CD4-positive, CD25-positive, alpha-beta regulatory T cell (primary cell): ENCODE data around the gene KAT8. TPM values are rescaled to one million over a fixed set of nuclear protein-coding genes. Genes with fewer than 3 reads are reported as not detected.

Experiments
- ATAC-seq, 2 donors: fragments of 150-1000 bp; cut with Tn5 transposase; one replicate each; pipeline ENCODE4 v1.10.0; 2021; ENCODE audit warnings: low read depth in 2 of 2, moderate number of reproducible peaks in 2 of 2, moderate library complexity in 1 of 2
- DNase-seq, 3 donors: peaks; one replicate each; pipeline versions ENCODE4 v3.0.0 to v3.0.0-alpha.2; 2012 to 2022; ENCODE audit warnings: mixed read lengths in 1 of 3
- H3K27ac ChIP-seq: one replicate; pipeline ENCODE4 v1.7.0; 2013; ENCODE audit warnings: mild to moderate bottlenecking, low read length; ENCODE audit not compliant: insufficient read depth, poor library complexity, severe bottlenecking
- H3K27me3 ChIP-seq: one replicate; pipeline ENCODE4 v1.7.0; 2013; ENCODE audit warnings: low read length; ENCODE audit not compliant: control insufficient read depth, insufficient read depth
- H3K36me3 ChIP-seq: one replicate; pipeline ENCODE4 v1.7.0; 2013; ENCODE audit warnings: mild to moderate bottlenecking, low read length, moderate library complexity; ENCODE audit not compliant: control insufficient read depth, insufficient read depth
- H3K4me1 ChIP-seq: 2 replicates; pipeline ENCODE4 v1.7.0; 2013; ENCODE audit warnings: mild to moderate bottlenecking, low read length; ENCODE audit not compliant: insufficient read depth, control insufficient read depth, poor library complexity, severe bottlenecking
- H3K4me3 ChIP-seq: one replicate; pipeline ENCODE4 v1.7.0; 2013; ENCODE audit warnings: low read depth, mild to moderate bottlenecking, low read length, moderate library complexity
- H3K9me3 ChIP-seq, 2 experiments: 1 replicate in 1 of 2; 2 replicates in 1 of 2; pipeline ENCODE4 v1.7.0; 2013; ENCODE audit warnings: low read length in 2 of 2, mild to moderate bottlenecking in 1 of 2, moderate library complexity in 1 of 2; ENCODE audit not compliant: control insufficient read depth in 2 of 2
- H3K27ac Mint-ChIP-seq, 3 donors: one replicate each; pipeline ENCODE4 v1.8.0; 2020 to 2022; ENCODE audit warnings: mild to moderate bottlenecking in 3 of 3, mixed read lengths in 3 of 3, moderate library complexity in 2 of 3
- H3K27me3 Mint-ChIP-seq: one replicate; pipeline ENCODE4 v1.8.0; 2022; ENCODE audit warnings: mild to moderate bottlenecking, mixed read lengths
- H3K36me3 Mint-ChIP-seq: one replicate; pipeline ENCODE4 v1.8.0; 2020; ENCODE audit warnings: mixed read lengths
- H3K4me1 Mint-ChIP-seq, 4 donors: one replicate each; pipeline ENCODE4 v1.8.0; 2020 to 2022; ENCODE audit warnings: mixed read lengths in 4 of 4, mild to moderate bottlenecking in 1 of 4
- H3K4me3 Mint-ChIP-seq, 4 donors: one replicate each; pipeline ENCODE4 v1.8.0; 2020 to 2022; ENCODE audit warnings: mild to moderate bottlenecking in 4 of 4, mixed read lengths in 4 of 4, moderate library complexity in 3 of 4
- H3K9me3 Mint-ChIP-seq, 7 donors: one replicate each; pipeline ENCODE4 v1.8.0; 2020 to 2022; ENCODE audit warnings: mixed read lengths in 7 of 7, mild to moderate bottlenecking in 3 of 7, moderate library complexity in 2 of 7
- polyA plus RNA-seq, 4 donors: library from polyadenylated mRNA; unstranded; fragments of 300-500 nt; fragmentation: Illumina TruSeq; gene quantifications; one replicate each; pipeline ENCODE4 v1.2.3, GENCODE V29; 2021
- total RNA-seq: library from RNA; stranded (reverse); gene quantifications from one replicate; pipeline ENCODE4 v1.2.3, GENCODE V29; 2022

The KAT8 gene
- total and polyA plus RNA-seq, 5 donors from 2014 or later: 31.8 to 103 (median 44.7) TPM

- Histone ChIP-seq H3K4me1 (peaks cover 2% of the 10 kb centered on the region), H3K36me3 (peaks cover 12% of the 10 kb centered on the region), H3K27ac (no peak overlapping the region), H3K9me3 (no peaks in the 10 kb centered on the region), H3K27me3 (no peaks in the 10 kb centered on the region), H3K4me3 (no peak overlapping the region)
- peak overlapping the region in 1 of 4 donors; percentile 60 for H3K4me3 Mint-ChIP-seq
- peaks cover 0 to 9% (median 3%) of the 10 kb centered on the region in 4 donors for H3K4me1 Mint-ChIP-seq
- no peaks in the 10 kb centered on the region for H3K9me3 Mint-ChIP-seq
- no peak overlapping the region for H3K27ac Mint-ChIP-seq
- DNase-seq: no peak
- ATAC-seq: no peak
- no peaks in the 10 kb centered on the region for H3K27me3 Mint-ChIP-seq
- H3K36me3 Mint-ChIP-seq: peaks cover 3% of the 10 kb centered on the region
These were observed 31.4 kb upstream of the KAT8 start for GRCh38 chr16:31085873-31086628.

- H3K27ac Mint-ChIP-seq: no peak overlapping the region
- Histone ChIP-seq H3K4me3 (no peak overlapping the region), H3K9me3 (no peaks in the 10 kb centered on the region), H3K27me3 (no peaks in the 10 kb centered on the region), H3K36me3 (peaks cover 14% of the 10 kb centered on the region), H3K4me1 (peaks cover 2% of the 10 kb centered on the region), H3K27ac (no peak overlapping the region)
- peak overlapping the region in 1 of 4 donors; percentile 60 for H3K4me3 Mint-ChIP-seq
- DNase-seq (no peak), ATAC-seq (no peak)
- no peaks in the 10 kb centered on the region for H3K9me3 Mint-ChIP-seq
- peaks cover 0 to 8% (median 3%) of the 10 kb centered on the region in 4 donors for H3K4me1 Mint-ChIP-seq
- peaks cover 3% of the 10 kb centered on the region for H3K36me3 Mint-ChIP-seq
- no peaks in the 10 kb centered on the region for H3K27me3 Mint-ChIP-seq
These were observed 30.9 kb upstream of the KAT8 start for GRCh38 chr16:31086629-31086906.

- H3K27me3 Mint-ChIP-seq: no peaks in the 10 kb centered on the region
- Histone ChIP-seq H3K36me3 (peaks cover 14% of the 10 kb centered on the region), H3K9me3 (no peaks in the 10 kb centered on the region), H3K27ac (no peak overlapping the region), H3K27me3 (no peaks in the 10 kb centered on the region), H3K4me1 (no peaks in the 10 kb centered on the region), H3K4me3 (no peak overlapping the region)
- no peak for ATAC-seq
- H3K27ac Mint-ChIP-seq: no peak overlapping the region
- no peak for DNase-seq
- H3K9me3 Mint-ChIP-seq: no peaks in the 10 kb centered on the region
- H3K4me1 Mint-ChIP-seq: peaks cover 0 to 6% (median under 1%) of the 10 kb centered on the region in 4 donors
- peaks cover 3% of the 10 kb centered on the region for H3K36me3 Mint-ChIP-seq
- H3K4me3 Mint-ChIP-seq: no peak overlapping the region
These were observed 30.0 kb upstream of the KAT8 start for GRCh38 chr16:31087481-31087880.

GRCh38 chr16:31087971-31088370 lies 29.5 kb upstream of the KAT8 start:
- Mint-ChIP-seq H3K4me3 (no peak overlapping the region), H3K27ac (no peak overlapping the region), H3K9me3 (no peaks in the 10 kb centered on the region), H3K36me3 (peaks cover 3% of the 10 kb centered on the region), H3K27me3 (no peaks in the 10 kb centered on the region), H3K4me1 (peaks cover 0 to 9% (median 3%) of the 10 kb centered on the region in 4 donors)
- Histone ChIP-seq H3K36me3 (peaks cover 14% of the 10 kb centered on the region), H3K27me3 (no peaks in the 10 kb centered on the region), H3K4me1 (no peaks in the 10 kb centered on the region), H3K27ac (no peak overlapping the region), H3K9me3 (no peaks in the 10 kb centered on the region), H3K4me3 (no peak overlapping the region)
- ATAC-seq (no peak), DNase-seq (no peak)

- Mint-ChIP-seq H3K9me3 (no peaks in the 10 kb centered on the region), H3K27me3 (no peaks in the 10 kb centered on the region), H3K4me3 (peak within 1 kb of the TSS in 1 of 4 donors; percentile 38), H3K36me3 (no peaks in the 10 kb centered on the region), H3K4me1 (peaks cover 0 to 11% (median 5%) of the 10 kb centered on the region in 4 donors), H3K27ac (no peak within 1 kb of the TSS)
- H3K27ac ChIP-seq: no peak within 1 kb of the TSS
- no peak for ATAC-seq
- H3K9me3 ChIP-seq: no peaks in the 10 kb centered on the region
- DNase-seq: no peak
- H3K36me3 ChIP-seq: peaks cover 14% of the 10 kb centered on the region
- no peaks in the 10 kb centered on the region for H3K27me3 ChIP-seq
- peaks cover 6% of the 10 kb centered on the region for H3K4me1 ChIP-seq
- H3K4me3 ChIP-seq: no peak within 1 kb of the TSS
These were observed 28.8 kb upstream of the KAT8 start, which contains the start of gene PRSS53 for GRCh38 chr16:31088459-31089183. PRSS53 (minus strand) TSS chr16:31088943; CDS start chr16:31088809, 134 bp downstream.

GRCh38 chr16:31089199-31089598 lies 28.3 kb upstream of the KAT8 start:
- Mint-ChIP-seq H3K4me3 (peak overlapping the region in 1 of 4 donors; percentile 38), H3K27ac (no peak overlapping the region), H3K9me3 (peaks cover 0 to under 1% (median 0%) of the 10 kb centered on the region in 7 donors), H3K36me3 (no peaks in the 10 kb centered on the region), H3K27me3 (no peaks in the 10 kb centered on the region), H3K4me1 (peaks cover 2 to 16% (median 10%) of the 10 kb centered on the region in 4 donors)
- H3K4me1 ChIP-seq: peaks cover 12% of the 10 kb centered on the region
- H3K4me3 ChIP-seq: no peak overlapping the region
- ATAC-seq (no peak), DNase-seq (no peak)
- no peaks in the 10 kb centered on the region for H3K9me3 ChIP-seq
- no peaks in the 10 kb centered on the region for H3K27me3 ChIP-seq
- no peak overlapping the region for H3K27ac ChIP-seq
- H3K36me3 ChIP-seq: peaks cover 14% of the 10 kb centered on the region

GRCh38 chr16:31090540-31090939 lies 26.9 kb upstream of the KAT8 start:
- Mint-ChIP-seq H3K27me3 (no peaks in the 10 kb centered on the region), H3K9me3 (peaks cover 0 to 2% (median 0%) of the 10 kb centered on the region in 7 donors), H3K4me3 (peak overlapping the region in 2 of 4 donors; percentile 80 to 99), H3K4me1 (peaks cover 6 to 28% (median 17%) of the 10 kb centered on the region in 4 donors), H3K36me3 (no peaks in the 10 kb centered on the region), H3K27ac (peak overlapping the region in 1 of 3 donors; percentile 48)
- DNase-seq: no peak
- Histone ChIP-seq H3K4me1 (peaks cover 14% of the 10 kb centered on the region), H3K36me3 (peaks cover 14% of the 10 kb centered on the region), H3K27me3 (no peaks in the 10 kb centered on the region), H3K9me3 (no peaks in the 10 kb centered on the region), H3K27ac (no peak overlapping the region), H3K4me3 (no peak overlapping the region)
- ATAC-seq: no peak
